Endodermal cell (in vitro differentiated cells): Measurements from ENCODE around the gene FBLN2. TPM values are rescaled to one million over a fixed set of nuclear protein-coding genes. Genes with fewer than 3 reads are reported as not detected.

ENCODE experiments used
- DNase-seq: peaks from one replicate; pipeline ENCODE4 v3.0.0-alpha.2; 2017
- H3K27ac ChIP-seq: 2 replicates; pipeline ENCODE4 v1.5.1; 2013; ENCODE audit warnings: mild to moderate bottlenecking, low read depth, low read length, moderate library complexity
- H3K27me3 ChIP-seq: 2 replicates; pipeline ENCODE4 v1.6.1; 2013; ENCODE audit warnings: mild to moderate bottlenecking, low read length, moderate library complexity; ENCODE audit not compliant: insufficient read depth, control insufficient read depth, poor library complexity, severe bottlenecking
- H3K36me3 ChIP-seq: 2 replicates; pipeline ENCODE4 v1.7.0; 2013; ENCODE audit warnings: mild to moderate bottlenecking, low read length, moderate library complexity; ENCODE audit not compliant: control insufficient read depth, insufficient read depth
- H3K4me1 ChIP-seq: one replicate; pipeline ENCODE4 v1.7.0; 2013; ENCODE audit warnings: low read length; ENCODE audit not compliant: control insufficient read depth, insufficient read depth
- H3K4me3 ChIP-seq: 2 replicates; pipeline ENCODE4 v1.5.1; 2013; ENCODE audit warnings: mild to moderate bottlenecking, low read length, moderate library complexity
- H3K9ac ChIP-seq: 2 replicates; pipeline ENCODE4 v1.6.1; 2013; ENCODE audit warnings: mild to moderate bottlenecking, low read length, moderate library complexity; ENCODE audit not compliant: poor library complexity, severe bottlenecking; ENCODE audit errors: extremely low read depth
- H3K9me3 ChIP-seq: 2 replicates; pipeline ENCODE4 v1.6.1; 2013; ENCODE audit warnings: mild to moderate bottlenecking, low read length, moderate library complexity; ENCODE audit not compliant: control insufficient read depth
- H3K27ac Mint-ChIP-seq: 2 replicates; pipeline ENCODE4 v1.8.0; 2020; ENCODE audit warnings: mixed read lengths
- H3K27me3 Mint-ChIP-seq: 2 replicates; pipeline ENCODE4 v1.8.0; 2021; ENCODE audit warnings: mild to moderate bottlenecking, mixed read lengths; ENCODE audit not compliant: insufficient read depth
- H3K36me3 Mint-ChIP-seq: 2 replicates; pipeline ENCODE4 v1.8.0; 2020; ENCODE audit warnings: low read depth, mixed read lengths
- H3K4me1 Mint-ChIP-seq: 2 replicates; pipeline ENCODE4 v1.8.0; 2020; ENCODE audit warnings: mixed read lengths
- H3K4me3 Mint-ChIP-seq: 2 replicates; pipeline ENCODE4 v1.8.0; 2020; ENCODE audit warnings: mild to moderate bottlenecking, moderate library complexity, mixed read lengths
- H3K9me3 Mint-ChIP-seq: 2 replicates; pipeline ENCODE4 v1.8.0; 2020; ENCODE audit warnings: mild to moderate bottlenecking, mixed read lengths
- WGBS, 2 experiments: methylation state at CpG; one replicate each; pipeline versions ENCODE4 v1.1.5 to v1.1.7; 2013; ENCODE audit warnings: missing lambda C conversion rate in 2 of 2, mixed read lengths in 1 of 2; ENCODE audit not compliant: insufficient coverage in 1 of 2, insufficient read length in 1 of 2; 5-methylcytosine and 5-hydroxymethylcytosine counted together
- total RNA-seq, 2 donors: library from RNA; stranded (reverse); fragmentation: NEBNext Ultra II Directional in 1 of 2; extraction: Animal tissue kit (Norgen Biotek cat#: 25700) in 1 of 2; gene quantifications; 2 replicates in 1 of 2; 3 replicates in 1 of 2; pipeline ENCODE4 v1.2.1, GENCODE V29; 2021
- TF ChIP-seq, protein P1 (sequence below): fragments of 200-600 bp; sonication (generic); conservative IDR thresholded peaks from 2 replicates; pipeline ENCODE4 v1.5.0; 2021; ENCODE audit warnings: antibody characterized with exemption, mild to moderate bottlenecking

FBLN2 gene
- total RNA-seq, 2 donors from 2014 or later = 86.1 to 136 TPM

- Histone ChIP-seq H3K9me3 (no peaks in the 10 kb centered on the region), H3K27me3 (peaks cover 48% of the 10 kb centered on the region), H3K4me1 (peaks cover under 1% of the 10 kb centered on the region), H3K9ac (no peak overlapping the region), H3K27ac (no peak overlapping the region), H3K36me3 (no peaks in the 10 kb centered on the region), H3K4me3 (no peak overlapping the region)
- peaks cover 53% of the 10 kb centered on the region for H3K27me3 Mint-ChIP-seq
- H3K27ac Mint-ChIP-seq = no peak overlapping the region
- no peaks in the 10 kb centered on the region for H3K9me3 Mint-ChIP-seq
- H3K36me3 Mint-ChIP-seq = no peaks in the 10 kb centered on the region
- DNase-seq = no peak
- 73 to 93% methylated on average over 6 to 8 of the region's 8 CpGs for WGBS, 2 experiments
- H3K4me1 Mint-ChIP-seq = no peaks in the 10 kb centered on the region
- TF ChIP-seq, protein P1, sequence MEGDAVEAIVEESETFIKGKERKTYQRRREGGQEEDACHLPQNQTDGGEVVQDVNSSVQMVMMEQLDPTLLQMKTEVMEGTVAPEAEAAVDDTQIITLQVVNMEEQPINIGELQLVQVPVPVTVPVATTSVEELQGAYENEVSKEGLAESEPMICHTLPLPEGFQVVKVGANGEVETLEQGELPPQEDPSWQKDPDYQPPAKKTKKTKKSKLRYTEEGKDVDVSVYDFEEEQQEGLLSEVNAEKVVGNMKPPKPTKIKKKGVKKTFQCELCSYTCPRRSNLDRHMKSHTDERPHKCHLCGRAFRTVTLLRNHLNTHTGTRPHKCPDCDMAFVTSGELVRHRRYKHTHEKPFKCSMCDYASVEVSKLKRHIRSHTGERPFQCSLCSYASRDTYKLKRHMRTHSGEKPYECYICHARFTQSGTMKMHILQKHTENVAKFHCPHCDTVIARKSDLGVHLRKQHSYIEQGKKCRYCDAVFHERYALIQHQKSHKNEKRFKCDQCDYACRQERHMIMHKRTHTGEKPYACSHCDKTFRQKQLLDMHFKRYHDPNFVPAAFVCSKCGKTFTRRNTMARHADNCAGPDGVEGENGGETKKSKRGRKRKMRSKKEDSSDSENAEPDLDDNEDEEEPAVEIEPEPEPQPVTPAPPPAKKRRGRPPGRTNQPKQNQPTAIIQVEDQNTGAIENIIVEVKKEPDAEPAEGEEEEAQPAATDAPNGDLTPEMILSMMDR = no peak
- no peak overlapping the region for H3K4me3 Mint-ChIP-seq
Observed at GRCh38 chr3:13656584-13657301, 107.8 kb downstream of the FBLN2 start.

- H3K4me1 Mint-ChIP-seq = no peaks in the 10 kb centered on the region
- Histone ChIP-seq H3K4me3 (no peak overlapping the region), H3K36me3 (no peaks in the 10 kb centered on the region), H3K27me3 (peaks cover 48% of the 10 kb centered on the region), H3K27ac (no peak overlapping the region), H3K9ac (no peak overlapping the region), H3K4me1 (no peaks in the 10 kb centered on the region), H3K9me3 (no peaks in the 10 kb centered on the region)
- no peaks in the 10 kb centered on the region for H3K9me3 Mint-ChIP-seq
- TF ChIP-seq, protein P1 = peak; percentile 90
- WGBS, 2 experiments = 24 to 26% methylated on average over 14 to 25 of the region's 25 CpGs
- H3K27me3 Mint-ChIP-seq = peaks cover 51% of the 10 kb centered on the region
- no peaks in the 10 kb centered on the region for H3K36me3 Mint-ChIP-seq
- DNase-seq = peak; percentile 90
- no peak overlapping the region for H3K4me3 Mint-ChIP-seq
- no peak overlapping the region for H3K27ac Mint-ChIP-seq
Observed at GRCh38 chr3:13657660-13658435, 108.9 kb downstream of the FBLN2 start.

DNA sequence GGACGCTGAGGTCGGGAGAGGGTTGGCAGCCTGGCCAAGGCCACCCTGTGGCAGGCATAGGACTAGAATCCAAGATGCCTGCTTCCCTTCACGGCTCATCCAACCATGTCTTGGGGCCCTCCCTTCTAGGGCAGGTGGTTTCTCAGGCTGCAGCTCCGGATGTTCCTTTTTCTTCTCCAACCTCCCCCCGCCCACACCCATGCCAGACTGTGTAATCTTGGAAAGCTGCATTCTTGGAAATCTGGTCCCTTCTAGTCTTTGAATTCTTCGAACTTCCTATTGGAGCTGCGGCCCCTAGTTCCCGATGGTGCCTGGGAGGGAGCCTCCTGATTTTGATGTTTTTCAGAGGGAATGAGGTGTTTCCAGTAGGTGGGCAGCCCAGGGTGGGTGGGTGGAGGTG is 109.8 kb downstream of the FBLN2 start:
- no peaks in the 10 kb centered on the region for H3K4me1 Mint-ChIP-seq
- 88 to 100% methylated on average over 1 to 8 of the region's 8 CpGs for WGBS, 2 experiments
- Histone ChIP-seq H3K9me3 (no peaks in the 10 kb centered on the region), H3K4me3 (no peak overlapping the region), H3K4me1 (no peaks in the 10 kb centered on the region), H3K9ac (no peak overlapping the region), H3K36me3 (no peaks in the 10 kb centered on the region), H3K27me3 (peaks cover 47% of the 10 kb centered on the region), H3K27ac (no peak overlapping the region)
- no peak for DNase-seq
- H3K4me3 Mint-ChIP-seq = no peak overlapping the region
- no peak overlapping the region for H3K27ac Mint-ChIP-seq
- H3K27me3 Mint-ChIP-seq = peaks cover 46% of the 10 kb centered on the region
- H3K36me3 Mint-ChIP-seq = no peaks in the 10 kb centered on the region
- no peaks in the 10 kb centered on the region for H3K9me3 Mint-ChIP-seq
- TF ChIP-seq, protein P1 = no peak
